Left lung (tissue), 10 donors: ENCODE data around the gene EVA1C. TPM values are rescaled to one million over a fixed set of nuclear protein-coding genes. Genes with fewer than 3 reads are reported as not detected.
"Not testable (repeated sequence)": the region's sequence is repeated elsewhere in the genome, so short reads cannot be mapped to it uniquely, and the experiment has no call there.

ENCODE experiments used
- ATAC-seq: fragments of 200-7000 bp; cut with Tn5 transposase; one replicate; pipeline ENCODE4 v1.9.1; 2020; ENCODE audit warnings: moderate library complexity
- DNase-seq, 4 donors: peaks; one replicate each; pipeline ENCODE4 v3.0.0-alpha.2; 2013 to 2020
- H3K27ac ChIP-seq, 2 donors: fragments of 200-600 bp; sonication (generic) in 1 of 2; one replicate each; pipeline versions ENCODE4 v1.5.0 to v1.8.0; 2020 to 2021
- H3K27me3 ChIP-seq, 2 donors: fragments of 200-600 bp; sonication (generic) in 1 of 2; one replicate each; pipeline versions ENCODE4 v1.5.0 to v1.8.0; 2020 to 2021
- H3K36me3 ChIP-seq, 2 donors: fragments of 200-600 bp; sonication (generic) in 1 of 2; one replicate each; pipeline versions ENCODE4 v1.5.0 to v1.8.0; 2020 to 2021
- H3K4me1 ChIP-seq, 2 donors: fragments of 200-600 bp; one replicate each; pipeline ENCODE4 v1.8.0; 2021
- H3K4me3 ChIP-seq, 2 donors: fragments of 200-600 bp; sonication (generic) in 1 of 2; one replicate each; pipeline versions ENCODE4 v1.5.0 to v1.8.0; 2020 to 2021; ENCODE audit warnings: mild to moderate bottlenecking in 1 of 2
- H3K9me3 ChIP-seq, 2 donors: fragments of 200-600 bp; sonication (generic) in 1 of 2; one replicate each; pipeline versions ENCODE4 v1.5.0 to v1.8.0; 2020 to 2021
- intact Hi-C, 2 donors: fragments of 100-400 bp; cut with DNase I; formaldehyde crosslinking; loops; one replicate each; pipeline versions ENCODE4 v1.11.2 to v1.14.2; 2022
- polyA plus RNA-seq, 6 donors: library from polyadenylated mRNA; unstranded; fragments of 120-200 nt; gene quantifications; one replicate each; pipeline ENCODE4 v1.2.1, GENCODE V29; 2013; ENCODE audit not compliant: insufficient read length in 6 of 6
- total RNA-seq, 2 donors: library from RNA; stranded (reverse); fragmentation: NEBNext Ultra II Directional; extraction: Animal tissue kit (Norgen Biotek cat#: 25700); gene quantifications; one replicate each; pipeline ENCODE4 v1.2.1, GENCODE V29; 2021
- TF ChIP-seq, protein P1 (sequence below), 2 donors: fragments of 200-600 bp; sonication (generic) in 1 of 2; IDR thresholded peaks; one replicate each; pipeline versions ENCODE4 v1.5.0 to v1.8.0; 2021; ENCODE audit warnings: antibody characterized with exemption in 2 of 2
- donor health status: DM: no; HTN: yes; CAD: no.
- donor health status: DM: no; HTN: no; CAD: no.

The EVA1C gene
- total and polyA plus RNA-seq, 8 donors, result 2.9 to 29.8 (median 4.3) TPM

DNA sequence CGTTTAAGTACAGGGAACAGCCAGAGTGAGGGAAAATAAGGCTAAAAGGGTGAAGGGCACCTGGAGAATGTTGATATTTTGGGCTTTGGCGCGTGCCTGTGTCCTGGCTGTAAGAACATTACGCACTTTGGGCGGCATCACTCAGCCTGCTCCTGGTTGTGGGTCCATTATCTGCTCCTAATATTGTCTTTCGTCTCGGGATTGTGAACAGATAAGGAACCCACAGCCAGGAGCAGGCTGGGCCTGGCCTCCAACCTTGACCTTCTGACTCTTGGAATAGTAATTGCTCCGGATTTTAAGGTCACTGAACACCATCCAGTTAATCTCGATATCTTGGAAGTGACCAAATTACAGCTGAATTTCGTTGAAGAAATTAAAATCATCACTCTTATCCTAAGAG is 111.0 kb downstream of the EVA1C start:
- H3K27me3 ChIP-seq, result no peaks in the 10 kb centered on the region
- H3K36me3 ChIP-seq, result no peaks in the 10 kb centered on the region
- no peaks in the 10 kb centered on the region for H3K9me3 ChIP-seq
- peaks cover 6 to 25% of the 10 kb centered on the region in 2 donors for H3K4me1 ChIP-seq
- TF ChIP-seq, protein P1, sequence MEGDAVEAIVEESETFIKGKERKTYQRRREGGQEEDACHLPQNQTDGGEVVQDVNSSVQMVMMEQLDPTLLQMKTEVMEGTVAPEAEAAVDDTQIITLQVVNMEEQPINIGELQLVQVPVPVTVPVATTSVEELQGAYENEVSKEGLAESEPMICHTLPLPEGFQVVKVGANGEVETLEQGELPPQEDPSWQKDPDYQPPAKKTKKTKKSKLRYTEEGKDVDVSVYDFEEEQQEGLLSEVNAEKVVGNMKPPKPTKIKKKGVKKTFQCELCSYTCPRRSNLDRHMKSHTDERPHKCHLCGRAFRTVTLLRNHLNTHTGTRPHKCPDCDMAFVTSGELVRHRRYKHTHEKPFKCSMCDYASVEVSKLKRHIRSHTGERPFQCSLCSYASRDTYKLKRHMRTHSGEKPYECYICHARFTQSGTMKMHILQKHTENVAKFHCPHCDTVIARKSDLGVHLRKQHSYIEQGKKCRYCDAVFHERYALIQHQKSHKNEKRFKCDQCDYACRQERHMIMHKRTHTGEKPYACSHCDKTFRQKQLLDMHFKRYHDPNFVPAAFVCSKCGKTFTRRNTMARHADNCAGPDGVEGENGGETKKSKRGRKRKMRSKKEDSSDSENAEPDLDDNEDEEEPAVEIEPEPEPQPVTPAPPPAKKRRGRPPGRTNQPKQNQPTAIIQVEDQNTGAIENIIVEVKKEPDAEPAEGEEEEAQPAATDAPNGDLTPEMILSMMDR (IDR thresholded peaks at IDR 0.05), result no peak
- peak overlapping the region in 1 of 2 donors; percentile 28 for H3K27ac ChIP-seq
- no peak overlapping the region for H3K4me3 ChIP-seq
- DNase-seq, result no peak
- intact Hi-C loops, result no loop called here
- no peak for ATAC-seq

DNA sequence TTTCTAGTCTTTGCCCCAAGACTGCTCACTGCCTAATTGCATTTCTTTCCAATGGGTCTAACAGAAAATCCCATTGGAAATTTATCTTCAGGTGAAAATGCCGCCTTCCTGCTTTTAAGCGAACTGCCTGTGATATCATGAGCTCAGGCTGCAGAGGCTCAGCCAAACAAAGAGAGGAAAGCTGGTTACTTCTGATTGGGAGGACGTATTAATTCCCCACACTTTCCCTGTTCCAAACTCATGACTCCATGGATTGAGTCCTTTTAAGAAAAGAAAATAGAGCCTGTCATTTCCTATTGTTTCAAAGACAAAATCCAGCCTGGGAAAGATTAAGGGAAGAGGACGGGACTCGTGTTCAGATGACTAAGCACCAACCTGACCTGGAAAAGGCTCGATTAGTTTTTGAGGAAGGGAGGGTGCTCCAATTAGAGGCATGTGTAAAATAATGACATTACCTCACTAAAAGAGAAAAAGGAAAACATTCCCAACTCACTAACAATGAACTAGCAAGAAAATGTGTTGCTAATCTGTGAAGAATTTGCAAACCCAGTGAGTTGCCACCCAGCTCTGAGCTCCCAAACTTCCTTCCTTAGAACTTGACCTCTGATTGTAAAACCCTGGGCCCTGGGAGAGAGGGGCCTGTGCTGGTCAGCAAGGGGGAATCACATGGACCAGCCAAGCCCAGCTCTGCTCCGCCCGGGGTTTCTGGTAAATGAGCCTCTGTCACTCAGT is 111.6 kb downstream of the EVA1C start:
- Histone ChIP-seq H3K4me1 (peaks cover 6 to 25% of the 10 kb centered on the region in 2 donors), H3K27me3 (no peaks in the 10 kb centered on the region), H3K27ac (peak overlapping the region; percentile 31 to 42), H3K9me3 (no peaks in the 10 kb centered on the region), H3K4me3 (no peak overlapping the region), H3K36me3 (no peaks in the 10 kb centered on the region)
- TF ChIP-seq, protein P1 (IDR thresholded peaks at IDR 0.05), result no peak
- peak; percentile 35 for ATAC-seq
- intact Hi-C loops, result no loop called here
- DNase-seq, result no peak

DNA sequence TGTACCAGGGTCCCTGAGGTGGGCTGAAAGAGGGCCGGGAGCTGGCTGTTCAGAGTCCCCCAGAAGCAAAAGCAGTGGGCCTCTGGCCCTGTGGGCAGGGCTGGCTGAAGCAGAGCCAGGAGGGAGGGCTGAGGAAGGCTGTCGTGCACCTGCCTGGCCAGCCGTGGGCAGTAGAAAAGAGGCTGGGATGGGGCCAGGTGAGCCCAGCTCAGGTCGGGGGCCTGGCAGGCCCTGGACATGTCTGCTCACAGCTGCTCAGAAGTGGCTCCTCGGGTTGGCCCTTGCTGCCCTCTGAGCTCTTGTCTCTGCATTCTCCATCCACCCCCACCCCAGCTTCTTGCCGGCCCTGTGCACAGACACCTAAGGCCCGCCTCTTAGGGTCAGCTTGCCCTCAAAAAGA is 112.8 kb downstream of the EVA1C start:
- H3K4me1 ChIP-seq, result peaks cover 6 to 25% of the 10 kb centered on the region in 2 donors
- no peaks in the 10 kb centered on the region for H3K9me3 ChIP-seq
- no peaks in the 10 kb centered on the region for H3K36me3 ChIP-seq
- no peak overlapping the region for H3K27ac ChIP-seq
- ATAC-seq (no peak), DNase-seq (no peak)
- no peaks in the 10 kb centered on the region for H3K27me3 ChIP-seq
- H3K4me3 ChIP-seq, result no peak overlapping the region
- TF ChIP-seq, protein P1 (IDR thresholded peaks at IDR 0.05), result no peak
- intact Hi-C loops, result no loop called here

DNA sequence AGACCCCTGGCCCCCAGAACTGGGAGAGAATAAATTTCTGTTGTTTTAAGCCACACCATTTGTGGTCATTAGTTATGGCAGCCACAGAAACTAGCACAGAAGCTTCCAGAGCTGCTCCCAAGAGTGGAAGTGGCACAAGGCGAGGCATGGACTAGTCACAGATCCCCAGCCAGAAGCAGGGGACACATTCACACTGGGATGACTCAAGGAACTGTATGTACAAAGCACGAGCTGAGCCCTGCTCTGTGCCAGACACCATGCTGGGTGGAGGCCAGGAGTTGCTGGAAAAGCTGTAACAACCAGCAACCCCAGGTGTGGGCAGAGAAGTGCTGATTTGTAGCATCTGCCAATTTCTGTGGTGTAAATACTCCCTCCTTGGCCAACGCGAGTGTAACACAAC is 117.2 kb downstream of the EVA1C start:
- DNase-seq (no peak), ATAC-seq (no peak)
- Histone ChIP-seq H3K9me3 (no peaks in the 10 kb centered on the region), H3K4me1 (no peaks in the 10 kb centered on the region), H3K27ac (no peak overlapping the region), H3K4me3 (no peak overlapping the region), H3K27me3 (no peaks in the 10 kb centered on the region), H3K36me3 (no peaks in the 10 kb centered on the region)
- intact Hi-C loops, result no loop called here
- TF ChIP-seq, protein P1 (IDR thresholded peaks at IDR 0.05), result no peak

DNA sequence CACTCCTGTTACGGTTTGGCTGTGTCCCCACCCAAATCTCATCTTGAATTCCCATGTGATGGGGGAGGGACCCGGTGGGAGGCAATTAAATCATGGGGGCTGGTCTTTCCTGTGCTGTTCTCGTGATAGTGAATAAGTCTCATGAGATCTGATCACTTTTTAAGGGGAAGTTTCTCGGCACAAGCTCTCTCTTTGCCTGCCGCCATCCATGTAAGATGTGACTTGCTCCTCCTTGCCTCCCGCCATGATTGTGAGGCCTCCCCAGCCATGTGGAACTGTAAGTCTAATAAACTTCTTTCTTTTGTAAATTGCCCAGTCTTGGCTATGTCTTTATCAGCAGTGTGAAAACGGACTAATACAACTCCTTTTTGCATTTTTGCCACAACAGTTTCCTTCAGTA is 118.3 kb downstream of the EVA1C start:
- H3K4me3 ChIP-seq, H3K27me3 ChIP-seq, H3K27ac ChIP-seq, H3K36me3 ChIP-seq, ATAC-seq, intact Hi-C loops, H3K4me1 ChIP-seq, H3K9me3 ChIP-seq, DNase-seq: not testable (repeated sequence)

DNA sequence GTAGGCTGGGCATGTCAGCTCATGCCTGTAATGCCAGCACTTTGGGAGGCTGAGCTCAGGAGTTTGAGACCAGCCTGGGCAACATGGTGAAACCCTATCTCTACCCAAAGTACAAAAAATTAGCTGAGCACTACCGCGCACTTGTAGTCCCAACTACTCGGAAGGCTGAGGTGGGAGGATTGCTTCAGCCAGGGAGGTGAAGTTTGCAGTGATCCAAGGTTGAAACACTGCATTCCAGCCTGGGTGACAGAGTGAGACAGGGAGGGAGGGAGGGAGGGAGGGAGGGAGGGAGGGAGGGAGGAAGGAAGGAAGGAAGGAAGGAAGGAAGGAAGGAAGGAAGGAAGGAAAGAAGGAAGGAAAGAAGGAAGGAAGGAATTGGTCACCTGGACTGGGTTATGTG is 119.1 kb downstream of the EVA1C start:
- ATAC-seq, H3K27ac ChIP-seq, H3K27me3 ChIP-seq, H3K4me1 ChIP-seq, H3K36me3 ChIP-seq, intact Hi-C loops, H3K9me3 ChIP-seq, H3K4me3 ChIP-seq, DNase-seq: not testable (repeated sequence)
